Pulmonary artery endothelial cell (primary cell): ENCODE data around the gene SHISA3. TPM values are rescaled to one million over a fixed set of nuclear protein-coding genes. Genes with fewer than 3 reads are reported as not detected.

Experiments used
- DNase-seq: peaks from one replicate; pipeline ENCODE4 v3.0.0-alpha.2; 2011; ENCODE audit warnings: low read depth, low spot score
- total RNA-seq: library from RNA; depleted of rRNA; stranded (reverse); fragments of >200 nt; gene quantifications from 2 replicates; pipeline ENCODE4 v1.2.3, GENCODE V29; 2014

The SHISA3 gene
- total RNA-seq, 1 donor from 2014 or later = 17.2 TPM

- no peak for DNase-seq
These were observed 5.3 kb upstream of the SHISA3 start for GRCh38 chr4:42391981-42392380.

GRCh38 chr4:42392436-42392835 is 4.9 kb upstream of the SHISA3 start:
- DNase-seq = no peak

- DNase-seq = no peak
These were observed 1.7 kb upstream of the SHISA3 start for GRCh38 chr4:42395595-42395994.

GRCh38 chr4:42396361-42396751 is 932 bp upstream of the SHISA3 start:
- DNase-seq = no peak

GRCh38 chr4:42397635-42398170 is 415 bp downstream of the SHISA3 start:
- DNase-seq = no peak

- no peak for DNase-seq
These were observed 1.0 kb downstream of the SHISA3 start for GRCh38 chr4:42398171-42398870.

- no peak for DNase-seq
These were observed 1.6 kb downstream of the SHISA3 start for GRCh38 chr4:42398871-42399331.

- DNase-seq = no peak
These were observed 2.1 kb downstream of the SHISA3 start for GRCh38 chr4:42399393-42399792.

- DNase-seq = no peak
These were observed 3.9 kb downstream of the SHISA3 start for GRCh38 chr4:42401171-42401570.

GRCh38 chr4:42404001-42404400 is 6.7 kb downstream of the SHISA3 start:
- no peak for DNase-seq

- no peak for DNase-seq
These were observed 13.2 kb downstream of the SHISA3 start for GRCh38 chr4:42410446-42410845.

GRCh38 chr4:42411803-42412202 is 14.5 kb downstream of the SHISA3 start:
- DNase-seq = no peak

GRCh38 chr4:42412251-42412650 is 15.0 kb downstream of the SHISA3 start:
- peak; percentile 93 for DNase-seq

- DNase-seq = no peak
These were observed 18.0 kb downstream of the SHISA3 start for GRCh38 chr4:42415281-42415680.

- no peak for DNase-seq
These were observed 18.7 kb downstream of the SHISA3 start for GRCh38 chr4:42416017-42416416.

- DNase-seq = no peak
These were observed 20.3 kb downstream of the SHISA3 start for GRCh38 chr4:42417550-42417949.

GRCh38 chr4:42420140-42420539 is 22.9 kb downstream of the SHISA3 start:
- no peak for DNase-seq

GRCh38 chr4:42425146-42426065 is 28.1 kb downstream of the SHISA3 start:
- no peak for DNase-seq

- DNase-seq = no peak
These were observed 30.7 kb downstream of the SHISA3 start for GRCh38 chr4:42428036-42428435.

GRCh38 chr4:42436928-42437565 is 39.8 kb downstream of the SHISA3 start:
- DNase-seq = no peak

- DNase-seq = no peak
These were observed 42.8 kb downstream of the SHISA3 start for GRCh38 chr4:42440083-42440482.

GRCh38 chr4:42442601-42443000 is 45.3 kb downstream of the SHISA3 start:
- no peak for DNase-seq
